ENCODE data around the gene U2AF2.

GRCh38 chr19:55643887-55644176 is 11.0 kb upstream of the U2AF2 start:
- TF ChIP-seq CTCF (optimal IDR thresholded peaks at IDR 0.05 in 1 of 3, IDR thresholded peaks at IDR 0.05 in 1 of 3, conservative IDR thresholded peaks at IDR 0.05 in 1 of 3; ENCODE audit: extremely low read depth in 1 of 3, insufficient read depth in 2 of 3, low read length in 3 of 3): no peak
- no peak for TF ChIP-seq EZH2 (IDR thresholded peaks at IDR 0.05; ENCODE audit: low read length)

All from keratinocyte (primary cell).